Measurements from ENCODE around the gene NFIA.
A peak's percentile ranks its signal among the peaks of the same experiment; 100 is the strongest.

NFIA gene

DNA sequence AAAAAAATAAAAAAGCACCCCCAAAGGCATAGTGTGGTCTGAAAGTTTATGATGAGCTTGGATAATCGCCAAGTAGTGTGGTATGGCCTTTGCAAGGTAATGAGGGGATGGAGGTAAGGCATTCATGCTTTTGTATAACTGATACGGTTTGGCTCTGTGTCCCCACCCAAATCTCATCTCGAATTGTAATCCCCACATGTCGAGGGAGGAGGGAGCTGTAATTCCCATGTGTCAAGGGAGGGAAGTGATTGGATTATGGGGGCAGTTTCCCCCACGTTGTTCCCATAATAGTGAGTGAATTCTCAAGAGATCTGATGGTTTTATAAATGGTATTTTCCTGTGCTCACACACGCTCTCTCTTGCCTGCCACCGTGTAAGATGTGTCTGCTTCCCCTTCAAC lies 215.5 kb downstream of the NFIA start:
- TF ChIP-seq, protein P1, sequence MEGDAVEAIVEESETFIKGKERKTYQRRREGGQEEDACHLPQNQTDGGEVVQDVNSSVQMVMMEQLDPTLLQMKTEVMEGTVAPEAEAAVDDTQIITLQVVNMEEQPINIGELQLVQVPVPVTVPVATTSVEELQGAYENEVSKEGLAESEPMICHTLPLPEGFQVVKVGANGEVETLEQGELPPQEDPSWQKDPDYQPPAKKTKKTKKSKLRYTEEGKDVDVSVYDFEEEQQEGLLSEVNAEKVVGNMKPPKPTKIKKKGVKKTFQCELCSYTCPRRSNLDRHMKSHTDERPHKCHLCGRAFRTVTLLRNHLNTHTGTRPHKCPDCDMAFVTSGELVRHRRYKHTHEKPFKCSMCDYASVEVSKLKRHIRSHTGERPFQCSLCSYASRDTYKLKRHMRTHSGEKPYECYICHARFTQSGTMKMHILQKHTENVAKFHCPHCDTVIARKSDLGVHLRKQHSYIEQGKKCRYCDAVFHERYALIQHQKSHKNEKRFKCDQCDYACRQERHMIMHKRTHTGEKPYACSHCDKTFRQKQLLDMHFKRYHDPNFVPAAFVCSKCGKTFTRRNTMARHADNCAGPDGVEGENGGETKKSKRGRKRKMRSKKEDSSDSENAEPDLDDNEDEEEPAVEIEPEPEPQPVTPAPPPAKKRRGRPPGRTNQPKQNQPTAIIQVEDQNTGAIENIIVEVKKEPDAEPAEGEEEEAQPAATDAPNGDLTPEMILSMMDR (conservative IDR thresholded peaks at IDR 0.05; ENCODE audit: low read length), result no peak
- DNase-seq (ENCODE audit: low read depth), result no peak
- no peak overlapping the region for H3K4me3 ChIP-seq (ENCODE audit: low read length)

DNA sequence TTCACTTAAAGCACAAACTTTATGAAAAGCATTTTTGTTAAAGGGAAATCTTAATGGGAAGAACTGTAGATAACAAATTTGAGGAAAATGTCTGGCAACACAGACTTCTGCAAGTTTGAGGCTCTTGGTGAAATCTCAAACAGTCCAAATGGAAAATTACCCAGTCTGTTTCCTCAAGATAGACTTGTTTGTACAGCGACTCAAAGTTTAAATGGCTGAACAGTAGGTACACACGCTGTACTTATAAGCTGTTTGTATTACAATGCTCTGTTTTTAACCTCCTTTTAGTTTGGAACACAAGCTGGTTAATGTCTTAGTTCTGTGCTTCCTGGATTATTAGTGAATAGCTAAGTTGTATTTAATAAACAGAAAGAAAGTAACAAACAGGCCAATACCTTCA lies 217.1 kb downstream of the NFIA start:
- DNase-seq (ENCODE audit: low read depth), result no peak
- TF ChIP-seq, protein P1 (conservative IDR thresholded peaks at IDR 0.05; ENCODE audit: low read length), result no peak
- H3K4me3 ChIP-seq (ENCODE audit: low read length), result no peak overlapping the region

DNA sequence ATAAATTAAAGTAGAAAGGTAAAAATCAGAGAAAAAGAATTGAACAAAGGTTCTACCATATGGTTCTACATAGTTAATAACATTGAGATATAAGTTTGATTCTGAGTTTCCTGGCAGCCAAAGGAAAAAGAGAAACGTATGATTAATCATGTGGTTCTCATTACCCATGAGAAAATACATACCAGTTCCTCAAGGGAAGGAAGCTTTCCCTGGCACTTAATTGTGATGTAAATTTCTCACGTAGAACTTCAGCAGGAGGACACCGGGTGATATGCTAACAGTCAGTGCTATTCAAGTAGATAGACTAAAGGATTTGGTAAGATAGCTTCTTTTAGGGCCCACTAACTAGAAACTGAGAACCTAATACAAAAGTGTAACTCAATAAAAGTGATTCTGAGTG lies 218.5 kb downstream of the NFIA start:
- H3K4me3 ChIP-seq (ENCODE audit: low read length), result no peak overlapping the region
- TF ChIP-seq, protein P1 (conservative IDR thresholded peaks at IDR 0.05; ENCODE audit: low read length), result no peak
- no peak for DNase-seq (ENCODE audit: low read depth)

DNA sequence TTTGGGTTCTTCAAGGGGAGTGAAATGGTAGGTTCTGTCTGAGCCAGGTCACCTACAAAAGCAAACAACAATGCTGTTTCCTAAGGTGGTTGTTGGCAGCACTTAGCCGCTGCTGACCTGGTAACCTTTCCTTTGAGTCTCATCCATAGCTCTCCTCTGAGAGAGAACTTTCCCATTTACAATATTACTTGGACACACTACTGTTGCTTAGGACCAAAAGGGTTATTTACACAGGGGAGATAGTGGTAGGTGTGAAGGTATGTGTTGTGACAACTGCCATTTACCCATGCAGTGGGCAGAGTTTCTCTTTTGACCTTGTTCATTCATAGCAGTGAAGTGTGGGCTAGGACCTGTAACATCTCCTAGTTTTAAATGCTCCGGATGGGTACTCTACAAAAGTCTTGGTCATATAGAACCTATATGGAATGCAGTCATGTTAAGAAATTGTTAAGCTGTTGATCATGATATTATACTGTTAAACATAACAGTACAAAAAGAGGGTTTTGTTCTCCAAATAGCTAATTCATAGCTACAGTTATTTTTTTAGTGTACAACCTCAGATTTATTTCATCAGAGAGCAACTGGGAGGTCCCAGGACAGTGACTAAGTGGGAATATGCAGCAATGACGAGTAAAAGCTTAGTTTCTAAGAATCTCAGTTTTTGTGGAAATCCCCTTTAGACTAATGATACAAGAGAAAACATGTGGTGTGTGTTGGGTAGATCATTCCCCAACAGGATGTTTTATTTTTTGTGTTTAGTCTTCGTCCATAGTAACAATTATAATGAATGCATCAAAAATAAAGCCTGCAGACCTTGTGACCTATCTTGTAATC lies 219.7 kb downstream of the NFIA start:
- H3K4me3 ChIP-seq (ENCODE audit: low read length), result no peak overlapping the region
- DNase-seq (ENCODE audit: low read depth), result peak; percentile 69
- TF ChIP-seq, protein P1 (conservative IDR thresholded peaks at IDR 0.05; ENCODE audit: low read length), result no peak

DNA sequence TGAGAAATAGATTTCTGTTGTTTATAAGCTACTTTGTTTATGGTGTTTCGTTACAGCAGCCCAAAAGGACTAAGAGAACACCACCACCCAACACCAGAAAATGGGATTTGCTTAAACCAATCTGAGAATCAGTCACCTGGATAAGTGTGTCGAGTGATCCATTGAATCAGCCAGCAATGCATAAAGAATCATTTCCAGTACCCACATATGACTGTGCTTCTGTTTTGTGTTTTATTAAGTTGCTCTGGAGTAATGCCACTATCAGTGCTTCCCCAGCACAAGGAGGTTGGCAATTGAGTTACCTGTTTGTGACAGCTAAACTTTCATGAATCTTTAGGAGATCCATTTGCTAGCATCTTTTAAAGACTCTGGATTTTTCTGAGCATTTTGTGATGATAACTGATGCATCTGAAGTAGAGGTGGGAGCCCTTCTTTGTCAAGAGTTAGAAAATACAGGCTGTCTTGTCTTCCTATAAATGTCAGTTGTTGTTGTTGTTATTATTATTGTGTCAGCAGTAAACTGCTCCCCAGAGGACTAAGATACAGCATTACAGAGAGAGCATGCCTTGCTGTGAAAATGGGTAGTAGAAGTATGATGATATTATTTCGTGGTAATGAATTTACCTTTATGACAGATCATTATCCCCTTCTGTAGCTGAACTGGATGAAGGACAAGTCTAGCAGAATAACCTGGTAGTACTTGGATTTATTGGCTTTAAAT lies 225.2 kb downstream of the NFIA start:
- TF ChIP-seq, protein P1 (conservative IDR thresholded peaks at IDR 0.05; ENCODE audit: low read length), result no peak
- DNase-seq (ENCODE audit: low read depth), result no peak
- no peak overlapping the region for H3K4me3 ChIP-seq (ENCODE audit: low read length)

DNA sequence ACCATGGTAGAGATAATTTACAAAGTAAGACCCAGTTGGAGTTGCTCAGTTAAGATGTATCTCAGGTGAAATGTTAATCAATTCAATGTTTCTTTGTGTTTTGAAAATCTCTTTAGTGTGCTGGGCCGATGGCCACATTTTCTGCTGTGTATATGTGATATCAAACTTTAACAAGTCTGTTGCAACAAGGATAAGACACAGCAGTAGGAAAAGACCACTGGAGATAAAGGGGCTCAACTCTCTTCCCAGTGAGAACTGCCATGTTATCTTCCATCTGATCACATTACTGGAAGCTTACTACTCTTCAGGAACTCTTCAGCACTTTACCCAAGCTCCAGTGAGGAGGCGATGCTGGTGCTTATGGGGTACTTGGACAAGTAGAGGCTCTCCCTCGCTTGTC lies 227.7 kb downstream of the NFIA start:
- H3K4me3 ChIP-seq (ENCODE audit: low read length), result no peak overlapping the region
- no peak for DNase-seq (ENCODE audit: low read depth)
- TF ChIP-seq, protein P1 (conservative IDR thresholded peaks at IDR 0.05; ENCODE audit: low read length), result no peak

DNA sequence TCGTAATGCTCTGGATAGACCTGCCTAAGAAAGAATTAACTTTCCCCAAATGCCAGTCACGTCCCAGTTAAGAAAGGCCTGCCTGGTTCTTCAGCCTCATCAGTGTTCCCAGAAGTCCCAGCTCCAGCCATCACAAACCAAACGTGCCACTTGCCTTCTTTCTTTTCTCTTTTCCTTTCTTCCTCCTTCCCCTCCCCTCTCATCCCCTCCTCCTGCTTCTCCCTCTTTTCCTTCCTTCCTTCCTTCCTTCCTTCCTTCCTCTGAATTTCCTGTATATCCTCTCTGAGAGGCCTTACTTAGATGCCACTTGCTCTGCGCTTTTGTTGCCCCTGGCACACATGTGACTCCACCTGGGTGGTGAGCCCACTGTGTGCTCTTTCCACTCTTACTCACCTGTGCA lies 228.2 kb downstream of the NFIA start:
- no peak overlapping the region for H3K4me3 ChIP-seq (ENCODE audit: low read length)
- DNase-seq (ENCODE audit: low read depth), result no peak
- TF ChIP-seq, protein P1 (conservative IDR thresholded peaks at IDR 0.05; ENCODE audit: low read length), result no peak

Measured in AG10803 (cell line).